ENCODE measurements around the gene LPP.

GRCh38 chr3:188605905-188606304 is 451.9 kb downstream of the LPP start:
- TF ChIP-seq EZH2phosphoT487 (IDR thresholded peaks at IDR 0.05; ENCODE audit: low read length) (no peak), EZH2 (optimal IDR thresholded peaks at IDR 0.05; ENCODE audit: low read depth, low read length) (no peak), CTCF (IDR thresholded peaks at IDR 0.05; ENCODE audit: low read length) (no peak)

All from MM.1S (cell line).